NOMO-1 (cell line): ENCODE measurements around the gene RHBDD3.
A peak's percentile ranks its signal among the peaks of the same experiment; 100 is the strongest.
"Not testable (repeated sequence)": the region's sequence is repeated elsewhere in the genome, so short reads cannot be mapped to it uniquely, and the experiment has no call there.

Experiments used
- DNase-seq, 2 experiments: peaks; one replicate each; lab custom pipeline; 2025; ENCODE audit not compliant: unreplicated experiment in 2 of 2; lab: John Stamatoyannopoulos, UW

Gene RHBDD3

GRCh38 chr22:29253561-29254285, 14.1 kb downstream of the RHBDD3 start:
- no peak for DNase-seq

GRCh38 chr22:29251981-29252911, 15.5 kb downstream of the RHBDD3 start:
- DNase-seq = no peak

GRCh38 chr22:29251265-29251664, 16.5 kb downstream of the RHBDD3 start:
- DNase-seq = no peak

GRCh38 chr22:29247891-29248290, 19.9 kb downstream of the RHBDD3 start:
- not testable (repeated sequence) for DNase-seq

- peak; percentile 25 to 34 for DNase-seq
Observed at GRCh38 chr22:29245626-29246385, 22.0 kb downstream of the RHBDD3 start.

- no peak for DNase-seq
Observed at GRCh38 chr22:29244785-29245625, 22.8 kb downstream of the RHBDD3 start.

- no peak for DNase-seq
Observed at GRCh38 chr22:29243874-29244446, 23.8 kb downstream of the RHBDD3 start.

GRCh38 chr22:29240481-29240880, 27.3 kb downstream of the RHBDD3 start:
- DNase-seq = not testable (repeated sequence)

- no peak for DNase-seq
Observed at GRCh38 chr22:29233277-29233877, 34.4 kb downstream of the RHBDD3 start.

- DNase-seq = no peak
Observed at GRCh38 chr22:29231971-29232959, 35.5 kb downstream of the RHBDD3 start.

GRCh38 chr22:29230972-29231875, 36.6 kb downstream of the RHBDD3 start:
- DNase-seq = no peak

- DNase-seq = no peak
Observed at GRCh38 chr22:29226351-29226981, 41.3 kb downstream of the RHBDD3 start.

GRCh38 chr22:29225422-29226090, 42.2 kb downstream of the RHBDD3 start:
- peak in 1 of 2 experiments; percentile 10 for DNase-seq

- DNase-seq = no peak
Observed at GRCh38 chr22:29224859-29225410, 42.8 kb downstream of the RHBDD3 start.

- DNase-seq = no peak
Observed at GRCh38 chr22:29224121-29224858, 43.5 kb downstream of the RHBDD3 start.
